SKM-1 treated with dmso at 0.1 percent for 144 hours (cell line): ENCODE data around the gene RFX8.
"Not testable (repeated sequence)": the region's sequence is repeated elsewhere in the genome, so short reads cannot be mapped to it uniquely, and the experiment has no call there.

Experiments used
- DNase-seq: peaks from one replicate; lab custom pipeline; 2025; ENCODE audit not compliant: unreplicated experiment; lab: John Stamatoyannopoulos, UW

Gene RFX8

GRCh38 chr2:101474731-101475384, at the start of gene RFX8:
RFX8 (minus strand) TSS chr2:101475112; CDS start chr2:101466848, 8,264 bp downstream.
- DNase-seq: peak; percentile 53

- DNase-seq: no peak
These were observed 46.6 kb upstream of the RFX8 start for GRCh38 chr2:101521487-101521886.

- no peak for DNase-seq
These were observed 45.3 kb upstream of the RFX8 start for GRCh38 chr2:101520246-101520645.

GRCh38 chr2:101518578-101519492, 43.9 kb upstream of the RFX8 start:
- no peak for DNase-seq

DNA sequence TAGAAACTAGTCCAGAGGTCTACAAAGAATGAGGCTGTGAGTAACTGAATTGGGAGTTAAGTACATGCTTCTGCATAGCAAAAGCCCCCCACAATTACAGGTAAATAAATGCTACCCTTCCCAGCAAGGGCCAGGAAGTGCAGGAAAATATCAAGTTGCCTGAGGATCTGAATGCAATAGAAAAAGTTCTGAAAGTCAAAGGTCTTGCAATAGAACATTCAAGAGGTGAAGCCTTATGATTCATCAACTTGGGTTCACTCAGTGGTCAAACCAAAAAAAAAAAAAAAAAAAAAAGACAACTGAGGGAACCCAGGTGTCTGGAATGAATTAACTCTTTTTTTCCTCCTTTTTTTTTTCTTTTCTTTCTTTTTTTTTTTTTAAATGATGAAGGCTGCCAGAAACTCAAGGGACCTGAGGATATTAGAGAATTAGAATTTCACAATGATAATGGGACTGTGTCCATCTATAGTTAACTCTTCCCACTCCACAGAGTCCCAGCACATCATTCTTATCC, 42.9 kb upstream of the RFX8 start:
- no peak for DNase-seq

DNA sequence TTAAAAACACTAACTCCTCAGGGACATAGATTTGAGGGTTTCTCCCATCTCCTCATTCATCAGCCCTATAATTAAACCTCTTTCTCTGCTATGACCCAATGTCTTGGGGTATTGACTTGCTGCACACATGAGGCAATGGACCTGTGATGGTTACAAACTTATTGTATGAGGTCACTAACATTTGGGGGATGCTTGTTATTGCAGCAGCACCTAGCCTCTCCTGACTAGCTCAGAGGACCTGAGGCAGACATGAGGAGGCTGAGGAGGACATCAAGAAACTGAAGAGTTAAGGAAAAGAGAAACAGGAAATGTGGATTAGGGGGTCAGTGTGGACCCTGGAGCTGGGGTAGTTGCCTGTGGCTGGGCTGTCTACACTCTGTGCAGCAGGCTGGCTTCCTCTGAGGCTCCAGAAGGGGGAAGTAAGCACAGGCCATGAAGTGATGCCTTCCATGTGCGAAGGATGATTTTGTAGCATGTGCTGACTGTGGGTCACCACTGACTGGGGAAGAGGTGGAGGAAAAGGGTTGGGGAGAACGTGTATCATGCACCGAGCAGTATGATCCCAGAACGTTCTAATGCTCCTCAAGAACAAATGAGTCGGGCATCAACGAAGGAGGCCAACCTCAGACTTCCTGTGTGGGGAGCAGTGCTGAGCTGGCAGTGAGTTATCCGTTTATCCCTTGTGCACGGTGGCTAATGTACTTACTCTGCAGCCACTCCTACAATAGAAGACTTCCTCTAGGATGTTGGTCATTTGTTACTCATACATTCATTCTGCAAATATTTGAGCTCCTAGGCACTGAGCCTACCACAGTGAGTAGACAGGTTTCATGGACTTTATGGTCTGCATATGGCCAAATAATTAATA, 42.1 kb upstream of the RFX8 start:
- peak; percentile 37 for DNase-seq

DNA sequence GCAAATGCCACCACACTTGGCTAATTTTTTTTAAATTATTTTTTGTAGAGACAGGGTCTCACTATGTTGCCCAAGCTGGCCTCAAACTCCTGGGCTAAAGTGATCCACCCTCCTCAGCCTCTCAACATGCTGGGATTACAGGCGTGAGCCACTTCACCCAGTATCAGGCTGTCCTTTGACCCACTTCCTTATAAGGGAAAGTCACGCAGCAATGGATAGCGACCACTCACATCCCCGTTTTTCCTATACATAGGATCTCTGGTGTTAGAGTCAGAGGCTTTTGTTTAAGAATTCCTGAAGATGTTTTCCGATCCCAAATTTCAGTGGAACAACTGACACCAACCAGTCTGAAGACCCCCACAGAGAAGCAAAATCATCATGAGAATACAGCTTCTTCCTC, 41.4 kb upstream of the RFX8 start:
- DNase-seq: no peak

DNA sequence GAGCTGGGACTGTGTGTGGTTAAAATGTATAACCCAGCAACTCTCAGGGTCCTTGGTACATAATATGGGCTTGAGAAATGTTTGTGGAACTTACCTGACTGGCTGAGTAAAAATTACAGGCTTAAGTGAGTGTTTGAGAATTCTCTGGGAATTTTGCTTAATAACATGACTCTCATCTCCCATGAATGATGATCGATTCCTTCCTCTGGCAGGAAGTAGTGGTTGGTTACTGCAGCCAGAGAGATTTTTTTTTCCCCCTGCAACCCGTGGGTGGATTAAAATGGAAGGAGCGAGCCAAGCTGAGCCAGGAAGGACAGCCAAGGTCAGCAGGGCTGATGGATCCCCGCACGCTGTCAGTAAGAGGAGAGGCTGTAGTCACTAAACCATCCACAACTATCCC, 40.6 kb upstream of the RFX8 start:
- no peak for DNase-seq

DNA sequence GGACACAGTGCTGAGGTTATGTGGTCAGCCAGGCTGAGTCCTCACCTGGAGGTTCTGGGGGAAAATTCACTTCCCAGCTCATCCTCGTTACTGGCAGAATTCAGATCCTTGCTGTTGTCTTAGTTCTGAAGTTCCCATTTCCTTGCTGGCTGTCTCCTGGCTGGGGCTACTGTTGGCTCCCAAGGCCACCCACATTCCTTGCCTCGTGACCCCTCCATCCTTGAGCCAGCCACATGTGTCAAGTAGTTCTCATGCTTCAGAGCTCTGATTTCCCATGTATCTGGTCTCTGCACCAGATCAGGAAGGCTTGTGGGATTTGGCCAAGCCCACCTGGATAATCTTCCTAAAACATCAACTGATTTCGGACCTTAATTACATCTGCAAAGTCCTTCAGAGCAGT, 38.1 kb upstream of the RFX8 start:
- DNase-seq: no peak

DNA sequence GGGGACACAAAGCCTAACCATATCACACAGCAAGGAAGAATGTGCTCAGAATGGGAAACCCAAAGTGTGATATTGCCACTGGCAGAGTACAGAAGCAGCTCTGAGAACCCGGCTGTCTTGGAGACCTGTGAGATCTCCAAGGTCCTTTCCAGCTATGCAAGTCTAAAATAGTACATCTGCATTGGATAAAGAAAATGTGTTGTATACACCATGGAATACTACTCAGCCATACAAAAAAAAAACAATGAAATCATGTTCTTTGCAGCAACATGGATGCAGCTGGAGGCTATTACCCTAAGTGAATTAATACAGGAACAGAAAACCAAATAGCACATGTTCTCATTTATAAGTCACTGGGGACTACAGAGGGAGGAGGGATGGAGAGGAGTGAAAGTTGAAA, 36.5 kb upstream of the RFX8 start:
- no peak for DNase-seq

- DNase-seq: peak; percentile 86
These were observed 34.8 kb upstream of the RFX8 start for GRCh38 chr2:101509499-101510284.

GRCh38 chr2:101508636-101509035, 33.7 kb upstream of the RFX8 start:
- DNase-seq: no peak

DNA sequence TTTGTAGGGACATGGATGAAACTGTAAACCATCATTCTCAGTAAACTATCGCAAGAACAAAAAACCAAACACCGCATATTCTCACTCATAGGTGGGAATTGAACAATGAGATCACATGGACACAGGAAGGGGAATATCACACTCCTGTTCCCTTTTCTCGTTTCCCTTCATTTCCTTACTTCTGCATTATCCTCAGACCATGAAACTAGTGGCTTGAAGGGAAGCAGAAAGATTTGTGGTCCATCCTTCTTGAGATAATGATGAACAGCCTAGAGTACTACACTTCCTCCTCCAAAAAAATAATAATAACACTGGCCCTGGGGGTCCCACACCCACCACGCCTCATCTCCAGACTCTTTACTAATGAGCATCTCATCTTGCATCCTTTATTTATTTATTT, 30.4 kb upstream of the RFX8 start:
- not testable (repeated sequence) for DNase-seq

DNA sequence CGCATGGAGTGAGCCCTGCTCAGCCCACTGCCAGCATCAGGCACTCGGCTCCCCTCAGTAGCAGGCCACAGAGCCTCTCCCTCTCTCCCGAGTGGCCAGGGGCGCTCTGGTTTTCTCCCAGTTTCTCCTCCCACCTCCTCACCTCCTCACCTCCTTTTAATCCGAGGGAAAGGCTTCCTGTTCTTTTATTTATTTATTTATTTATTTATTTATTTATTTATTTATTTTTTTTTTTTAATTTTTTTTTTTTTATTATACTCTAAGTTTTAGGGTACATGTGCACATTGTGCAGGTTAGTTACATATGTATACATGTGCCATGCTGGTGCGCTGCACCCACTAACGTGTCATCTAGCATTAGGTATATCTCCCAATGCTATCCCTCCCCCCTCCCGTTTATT, 29.8 kb upstream of the RFX8 start:
- not testable (repeated sequence) for DNase-seq

GRCh38 chr2:101502095-101502494, 27.2 kb upstream of the RFX8 start:
- DNase-seq: no peak

DNA sequence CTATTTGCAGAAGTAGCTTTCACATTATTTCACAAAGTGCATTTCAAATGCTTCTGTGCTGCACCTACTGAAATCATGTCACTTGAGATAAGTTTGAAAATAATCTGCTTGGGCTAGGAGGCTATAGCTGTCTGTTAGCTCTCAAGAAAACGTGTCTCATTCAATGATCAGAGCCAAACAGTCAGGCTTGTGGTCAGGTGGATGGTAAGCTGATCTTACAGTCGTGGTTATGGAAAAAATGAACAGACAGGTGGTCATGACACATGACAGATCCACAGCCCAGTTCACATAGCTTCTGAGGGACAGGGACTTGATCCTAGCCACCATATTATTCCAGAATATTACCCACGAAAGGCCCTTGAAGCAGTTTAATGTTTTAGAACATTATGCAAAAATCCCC, 26.5 kb upstream of the RFX8 start:
- no peak for DNase-seq

DNA sequence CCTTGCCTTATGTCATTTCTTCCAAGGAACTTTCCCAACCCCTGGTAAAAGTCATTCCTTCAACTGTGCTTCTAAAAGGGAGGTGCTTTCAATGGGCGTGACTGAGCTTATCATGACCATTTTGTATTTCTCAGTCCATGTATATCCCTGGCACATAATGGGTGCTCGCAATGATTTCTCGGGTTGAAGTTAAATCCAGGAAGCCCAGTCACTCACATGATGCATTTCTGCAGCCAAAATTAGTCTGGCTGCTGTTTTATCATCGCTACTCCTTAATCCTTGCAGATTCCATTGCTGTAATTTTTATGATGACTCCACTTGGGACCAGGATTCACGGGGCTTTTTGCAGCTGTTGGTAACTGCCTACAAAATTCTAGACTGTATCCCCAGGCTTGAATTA, 25.9 kb upstream of the RFX8 start:
- DNase-seq: no peak

DNA sequence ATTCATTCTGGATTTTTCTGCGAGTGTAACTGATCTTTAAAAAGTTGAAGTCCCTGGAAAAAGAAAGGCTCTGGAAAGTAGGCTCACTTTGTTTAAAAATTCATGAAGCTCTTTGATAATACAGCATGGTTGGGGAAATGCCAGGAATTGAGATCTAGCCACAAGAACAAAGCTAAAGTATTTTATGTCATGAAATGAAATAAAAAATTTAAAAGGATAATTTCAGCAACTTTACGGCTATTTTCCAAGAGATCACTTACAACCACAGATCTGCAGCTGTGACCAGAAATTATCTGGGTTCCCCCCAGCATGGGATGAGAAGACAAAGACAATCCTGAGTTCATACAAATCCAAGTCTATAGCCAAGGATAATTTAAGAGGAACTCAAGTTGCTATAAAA, 25.3 kb upstream of the RFX8 start:
- no peak for DNase-seq

- no peak for DNase-seq
These were observed 21.4 kb upstream of the RFX8 start for GRCh38 chr2:101496279-101496678.

DNA sequence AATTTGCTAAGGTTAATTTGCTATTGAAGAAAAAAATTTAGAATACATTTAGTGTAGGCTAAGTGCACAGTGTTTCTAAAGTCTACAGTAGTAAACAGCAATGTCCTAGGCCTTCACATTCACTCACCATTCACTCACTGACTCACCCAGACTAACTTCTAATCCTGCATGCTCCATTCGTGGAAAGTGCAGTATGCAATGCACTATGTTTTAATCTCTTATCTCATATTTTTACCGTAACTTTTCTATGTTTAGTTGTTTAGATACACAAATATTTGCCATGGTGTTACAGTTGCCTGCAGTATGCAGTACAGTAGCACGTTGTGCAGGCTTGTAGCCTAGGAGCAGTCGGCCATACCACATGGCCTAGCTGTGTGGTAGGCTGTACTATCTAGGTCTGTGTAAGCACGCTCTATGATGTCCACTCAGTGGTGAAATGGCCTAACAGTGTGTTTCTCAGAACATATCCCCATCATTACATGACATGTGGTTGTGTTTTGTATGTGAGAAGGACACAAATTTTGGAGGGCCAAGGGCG, 18.1 kb upstream of the RFX8 start:
- no peak for DNase-seq
